MM.1S (cell line): Measurements from ENCODE around the gene ATE1.

Experiments used
- DNase-seq: peaks from one replicate; pipeline ENCODE4 v3.0.0-alpha.2; 2015
- H2AFZ ChIP-seq: fragments of 300-600 bp; sonication (generic); 2 replicates; pipeline ENCODE4 v1.6.0; 2016; ENCODE audit warnings: antibody characterized with exemption, low read length
- H3F3A ChIP-seq: fragments of 300-600 bp; sonication (generic); 2 replicates; pipeline ENCODE4 v1.6.1; 2016; ENCODE audit warnings: mild to moderate bottlenecking, antibody characterized with exemption, low read length, moderate library complexity, mixed read lengths; ENCODE audit not compliant: insufficient read depth
- H3K27ac ChIP-seq: fragments of 300-600 bp; sonication (generic); 2 replicates; pipeline ENCODE4 v1.5.1; 2016; ENCODE audit warnings: mild to moderate bottlenecking, low read length
- H3K27me3 ChIP-seq: fragments of 300-600 bp; sonication (generic); replicated peaks from 2 replicates; pipeline ENCODE4 v1.6.0; 2016; ENCODE audit warnings: low read length; ENCODE audit not compliant: insufficient read depth
- H3K36me3 ChIP-seq: fragments of 300-600 bp; sonication (generic); replicated peaks from 2 replicates; pipeline ENCODE4 v1.6.1; 2016; ENCODE audit warnings: mild to moderate bottlenecking, low read length, mixed read lengths; ENCODE audit not compliant: insufficient read depth
- H3K4me1 ChIP-seq: fragments of 300-600 bp; sonication (generic); 2 replicates; pipeline ENCODE4 v1.6.1; 2016; ENCODE audit warnings: low read length, mixed read lengths
- H3K4me2 ChIP-seq: fragments of 300-600 bp; sonication (generic); 2 replicates; pipeline ENCODE4 v1.6.0; 2016; ENCODE audit warnings: low read depth, low read length
- H3K4me3 ChIP-seq: fragments of 300-600 bp; sonication (generic); 2 replicates; pipeline ENCODE4 v1.5.1; 2016; ENCODE audit warnings: low read length, mixed read lengths
- H3K79me2 ChIP-seq: fragments of 300-600 bp; sonication (generic); 2 replicates; pipeline ENCODE4 v1.6.1; 2016; ENCODE audit warnings: mixed run types, low read length, mixed read lengths
- H3K9ac ChIP-seq: fragments of 300-600 bp; sonication (generic); 2 replicates; pipeline ENCODE4 v1.6.1; 2016; ENCODE audit warnings: low read length, mixed read lengths
- H3K9me2 ChIP-seq: fragments of 300-600 bp; sonication (generic); replicated peaks from 2 replicates; pipeline ENCODE4 v1.6.1; 2016; ENCODE audit warnings: mild to moderate bottlenecking, low read length, mixed read lengths; ENCODE audit not compliant: insufficient read depth
- H3K9me3 ChIP-seq: fragments of 300-600 bp; sonication (generic); replicated peaks from 2 replicates; pipeline ENCODE4 v1.6.1; 2016; ENCODE audit warnings: mild to moderate bottlenecking, low read length, mixed read lengths; ENCODE audit not compliant: insufficient read depth
- H4K20me1 ChIP-seq: fragments of 300-600 bp; sonication (generic); 2 replicates; pipeline ENCODE4 v1.6.1; 2016; ENCODE audit warnings: mild to moderate bottlenecking, low read length, moderate library complexity, mixed read lengths; ENCODE audit not compliant: insufficient read depth
- EZH2 ChIP-seq: fragments of 300-600 bp; sonication (generic); optimal IDR thresholded peaks from 2 replicates; pipeline ENCODE3; 2017; ENCODE audit warnings: low read depth, mild to moderate bottlenecking, antibody characterized with exemption, low read length, mixed read lengths
- EZH2phosphoT487 ChIP-seq: fragments of 300-600 bp; sonication (generic); IDR thresholded peaks from 2 replicates; pipeline ENCODE4 v1.6.1; 2018; ENCODE audit warnings: antibody characterized with exemption, low read length
- TF ChIP-seq, protein P1 (sequence below): fragments of 300-600 bp; sonication (generic); IDR thresholded peaks from 2 replicates; pipeline ENCODE4 v1.5.1; 2016; ENCODE audit warnings: antibody characterized with exemption, low read length, mixed read lengths

ATE1 gene

DNA sequence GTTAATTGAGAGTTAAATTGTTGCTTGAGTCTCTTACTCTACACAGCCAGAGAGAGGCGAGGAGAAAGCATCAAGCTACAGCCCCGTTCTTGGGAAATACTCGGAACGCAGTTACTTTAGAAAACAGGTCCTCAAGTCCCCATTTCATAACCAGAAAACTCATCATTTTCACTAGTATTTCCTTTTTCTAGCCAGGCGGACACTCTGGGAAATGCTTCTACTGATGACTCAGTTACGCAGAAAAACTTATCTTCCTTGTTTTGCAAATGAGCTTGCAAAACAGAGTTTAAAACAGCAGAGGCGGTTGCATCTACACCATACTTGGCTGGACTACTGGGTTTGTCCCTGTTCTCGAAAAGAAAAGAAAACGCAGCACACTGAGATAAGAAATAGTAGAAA lies 218.2 kb downstream of the ATE1 start:
- no peaks in the 10 kb centered on the region for H3K9me3 ChIP-seq
- no peaks in the 10 kb centered on the region for H3K9me2 ChIP-seq
- no peak overlapping the region for H3K27ac ChIP-seq
- no peaks in the 10 kb centered on the region for H4K20me1 ChIP-seq
- no peaks in the 10 kb centered on the region for H3K4me1 ChIP-seq
- H3K9ac ChIP-seq = no peak overlapping the region
- H3K4me3 ChIP-seq = no peak overlapping the region
- no peaks in the 10 kb centered on the region for H3F3A ChIP-seq
- H2AFZ ChIP-seq = no peak overlapping the region
- H3K4me2 ChIP-seq = no peak overlapping the region
- no peaks in the 10 kb centered on the region for H3K79me2 ChIP-seq
- no peak for DNase-seq
- TF ChIP-seq, protein P1, sequence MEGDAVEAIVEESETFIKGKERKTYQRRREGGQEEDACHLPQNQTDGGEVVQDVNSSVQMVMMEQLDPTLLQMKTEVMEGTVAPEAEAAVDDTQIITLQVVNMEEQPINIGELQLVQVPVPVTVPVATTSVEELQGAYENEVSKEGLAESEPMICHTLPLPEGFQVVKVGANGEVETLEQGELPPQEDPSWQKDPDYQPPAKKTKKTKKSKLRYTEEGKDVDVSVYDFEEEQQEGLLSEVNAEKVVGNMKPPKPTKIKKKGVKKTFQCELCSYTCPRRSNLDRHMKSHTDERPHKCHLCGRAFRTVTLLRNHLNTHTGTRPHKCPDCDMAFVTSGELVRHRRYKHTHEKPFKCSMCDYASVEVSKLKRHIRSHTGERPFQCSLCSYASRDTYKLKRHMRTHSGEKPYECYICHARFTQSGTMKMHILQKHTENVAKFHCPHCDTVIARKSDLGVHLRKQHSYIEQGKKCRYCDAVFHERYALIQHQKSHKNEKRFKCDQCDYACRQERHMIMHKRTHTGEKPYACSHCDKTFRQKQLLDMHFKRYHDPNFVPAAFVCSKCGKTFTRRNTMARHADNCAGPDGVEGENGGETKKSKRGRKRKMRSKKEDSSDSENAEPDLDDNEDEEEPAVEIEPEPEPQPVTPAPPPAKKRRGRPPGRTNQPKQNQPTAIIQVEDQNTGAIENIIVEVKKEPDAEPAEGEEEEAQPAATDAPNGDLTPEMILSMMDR = no peak
- TF ChIP-seq EZH2 (no peak), EZH2phosphoT487 (no peak)
- no peaks in the 10 kb centered on the region for H3K27me3 ChIP-seq
- no peaks in the 10 kb centered on the region for H3K36me3 ChIP-seq

DNA sequence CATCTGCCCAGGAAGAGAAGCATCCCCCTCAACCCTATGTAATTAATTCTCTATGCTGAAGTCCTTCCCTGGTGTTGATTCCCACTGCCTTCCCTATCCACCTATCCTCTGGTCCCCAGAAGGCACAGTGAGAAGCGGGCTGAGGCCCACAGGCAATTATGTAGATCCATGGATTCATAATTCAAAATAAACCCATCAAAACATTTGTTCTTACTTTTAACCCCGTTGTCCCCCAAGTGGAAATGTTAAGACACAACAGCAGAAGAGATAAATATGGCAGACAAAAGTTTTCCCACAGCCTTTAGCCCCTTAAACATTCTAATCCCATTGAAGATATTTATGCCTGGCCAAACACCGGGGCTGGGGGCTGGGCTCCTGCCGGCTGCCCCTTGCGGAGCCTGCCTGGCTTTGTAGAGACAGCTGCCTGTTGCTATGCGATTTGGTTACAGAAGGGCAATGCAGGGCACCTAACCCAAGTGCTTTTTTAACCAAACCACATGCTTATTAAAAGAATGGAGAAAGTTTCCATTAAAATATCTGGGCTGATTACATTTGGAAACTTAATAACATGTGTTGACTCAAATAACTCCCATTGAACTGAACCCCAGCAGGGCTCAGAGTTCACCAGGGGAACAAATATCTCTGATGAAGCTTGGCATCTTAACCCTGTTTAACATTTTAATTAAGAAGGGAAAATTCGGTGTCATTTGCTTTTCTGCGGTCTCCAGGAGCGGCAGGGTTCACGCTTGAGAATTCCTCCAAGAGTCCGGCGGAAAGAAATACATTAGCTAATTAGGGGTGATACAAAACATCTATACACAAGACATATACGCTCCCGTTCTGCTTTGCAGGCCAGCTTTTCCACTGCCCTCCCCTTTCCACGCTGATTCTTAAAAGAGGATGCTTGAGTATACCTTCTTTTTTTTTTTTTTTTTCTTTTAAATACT lies 218.8 kb downstream of the ATE1 start:
- Histone ChIP-seq H3K36me3 (no peaks in the 10 kb centered on the region), H3K27ac (no peak overlapping the region), H3K9me3 (no peaks in the 10 kb centered on the region), H2AFZ (no peak overlapping the region), H3K9me2 (no peaks in the 10 kb centered on the region), H3K79me2 (no peaks in the 10 kb centered on the region), H3K4me3 (no peak overlapping the region), H4K20me1 (no peaks in the 10 kb centered on the region), H3K27me3 (no peaks in the 10 kb centered on the region), H3K9ac (no peak overlapping the region), H3F3A (no peaks in the 10 kb centered on the region), H3K4me2 (no peak overlapping the region), H3K4me1 (no peaks in the 10 kb centered on the region)
- TF ChIP-seq EZH2 = no peak
- TF ChIP-seq, protein P1 = no peak
- no peak for TF ChIP-seq EZH2phosphoT487
- DNase-seq = no peak

DNA sequence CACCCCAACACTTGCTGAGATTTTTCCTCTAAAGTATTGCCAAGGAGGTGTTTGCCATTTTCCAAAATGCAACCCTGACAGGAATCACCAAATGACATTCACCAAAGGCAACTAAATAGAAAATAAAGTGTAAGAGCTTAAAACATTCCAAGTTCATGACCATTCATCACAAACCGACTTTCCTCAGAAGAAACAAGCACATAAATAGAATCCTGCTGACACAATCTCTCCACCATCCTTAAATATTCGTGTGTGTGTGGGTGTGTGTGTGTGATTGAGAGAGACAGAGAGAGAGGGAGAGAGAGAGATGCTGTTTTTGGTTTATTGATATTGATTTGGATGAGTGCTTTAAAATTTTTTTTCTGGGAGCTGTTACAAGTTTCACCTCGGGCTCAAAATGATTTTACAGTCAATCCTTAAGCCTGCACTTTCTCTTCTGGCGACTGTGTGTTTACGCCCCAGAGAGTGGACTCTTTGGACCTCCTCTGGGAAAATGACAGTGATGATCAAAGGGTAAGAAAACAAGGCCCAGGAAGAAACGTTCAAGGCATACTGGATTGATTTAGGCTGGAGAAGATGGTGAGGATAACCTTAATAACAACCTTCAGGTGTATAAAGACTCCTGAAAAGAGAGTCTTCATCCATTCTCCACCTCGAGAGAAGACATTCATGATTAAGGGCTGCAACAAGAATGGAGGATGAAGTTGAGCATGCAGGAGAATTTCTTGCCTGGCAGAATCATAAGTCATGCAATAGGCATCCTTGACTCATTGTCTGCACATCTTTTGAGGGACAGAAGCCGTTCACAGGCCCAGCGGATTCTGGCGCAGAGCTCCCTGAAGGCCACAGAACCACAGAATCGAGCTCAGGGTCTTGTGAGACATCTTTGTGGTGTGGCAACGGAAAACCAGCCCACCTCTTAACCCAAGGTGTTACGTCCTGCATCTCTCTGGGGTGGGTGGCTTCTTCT lies 225.2 kb downstream of the ATE1 start:
- H3F3A ChIP-seq = no peaks in the 10 kb centered on the region
- TF ChIP-seq EZH2phosphoT487 (no peak), EZH2 (no peak)
- TF ChIP-seq, protein P1 = no peak
- H2AFZ ChIP-seq = no peak overlapping the region
- H4K20me1 ChIP-seq = no peaks in the 10 kb centered on the region
- no peaks in the 10 kb centered on the region for H3K4me1 ChIP-seq
- no peaks in the 10 kb centered on the region for H3K9me2 ChIP-seq
- H3K4me3 ChIP-seq = no peak overlapping the region
- no peaks in the 10 kb centered on the region for H3K9me3 ChIP-seq
- H3K27me3 ChIP-seq = no peaks in the 10 kb centered on the region
- no peaks in the 10 kb centered on the region for H3K79me2 ChIP-seq
- no peak overlapping the region for H3K27ac ChIP-seq
- H3K36me3 ChIP-seq = no peaks in the 10 kb centered on the region
- H3K4me2 ChIP-seq = no peak overlapping the region
- DNase-seq = no peak
- H3K9ac ChIP-seq = no peak overlapping the region
